HG02943 (cell line): ENCODE results near the gene WDR37.
"Not testable (repeated sequence)": the region's sequence is repeated elsewhere in the genome, so short reads cannot be mapped to it uniquely, and the experiment has no call there.

ENCODE experiments used
- ATAC-seq: cut with Tn5 transposase; IDR thresholded peaks from one replicate; pipeline ENCODE4 v1.9.1; 2021; ENCODE audit warnings: mild to moderate bottlenecking, low read depth, moderate library complexity; ENCODE audit not compliant: unreplicated experiment

WDR37 gene

GRCh38 chr10:1040133-1040532 is 16.1 kb upstream of the WDR37 start:
- no peak for ATAC-seq

- no peak for ATAC-seq
These were observed 14.7 kb upstream of the WDR37 start for GRCh38 chr10:1041514-1041913.

- no peak for ATAC-seq
These were observed 12.6 kb upstream of the WDR37 start for GRCh38 chr10:1043532-1043995.

- ATAC-seq, result no peak
These were observed 12.0 kb upstream of the WDR37 start for GRCh38 chr10:1044146-1044545.

GRCh38 chr10:1044964-1045363 is 11.2 kb upstream of the WDR37 start:
- no peak for ATAC-seq

- no peak for ATAC-seq
These were observed 10.8 kb upstream of the WDR37 start for GRCh38 chr10:1045415-1045814.

GRCh38 chr10:1047937-1048336 is 8.2 kb upstream of the WDR37 start:
- no peak for ATAC-seq

GRCh38 chr10:1048349-1048731 is 7.8 kb upstream of the WDR37 start:
- ATAC-seq, result peak; percentile 16

GRCh38 chr10:1048732-1049424 is 7.3 kb upstream of the WDR37 start, which contains the start of gene IDI1:
Gene IDI1, minus strand, starts transcription at chr10:1049119. Its CDS starts 116 bp downstream, at chr10:1049003.
- peak; percentile 78 for ATAC-seq

GRCh38 chr10:1049425-1049958 is 6.7 kb upstream of the WDR37 start:
- no peak for ATAC-seq

GRCh38 chr10:1050145-1050544 is 6.0 kb upstream of the WDR37 start:
- ATAC-seq, result no peak

GRCh38 chr10:1050554-1050953 is 5.6 kb upstream of the WDR37 start:
- no peak for ATAC-seq

- ATAC-seq, result no peak
These were observed 1.5 kb upstream of the WDR37 start for GRCh38 chr10:1054684-1055083.

GRCh38 chr10:1057106-1057657 is 997 bp downstream of the WDR37 start:
- peak; percentile 14 for ATAC-seq

- no peak for ATAC-seq
These were observed 1.8 kb downstream of the WDR37 start for GRCh38 chr10:1058017-1058416.

- no peak for ATAC-seq
These were observed 3.7 kb downstream of the WDR37 start for GRCh38 chr10:1059902-1060301.

- no peak for ATAC-seq
These were observed 6.0 kb downstream of the WDR37 start for GRCh38 chr10:1061930-1062774.

- ATAC-seq, result no peak
These were observed 7.2 kb downstream of the WDR37 start for GRCh38 chr10:1063232-1063865.

GRCh38 chr10:1064964-1065247 is 8.7 kb downstream of the WDR37 start:
- ATAC-seq, result no peak

GRCh38 chr10:1066734-1067133 is 10.5 kb downstream of the WDR37 start:
- not testable (repeated sequence) for ATAC-seq
